NOMO-1 treated with DMSO at 0.1 percent for 48 hours (cell line): Measurements from ENCODE around the gene ITPKB.
"Not testable (repeated sequence)": the region's sequence is repeated elsewhere in the genome, so short reads cannot be mapped to it uniquely, and the experiment has no call there.

Experiments
- DNase-seq: peaks from one replicate; lab custom pipeline; 2025; ENCODE audit not compliant: unreplicated experiment; lab: John Stamatoyannopoulos, UW

Gene ITPKB

DNA sequence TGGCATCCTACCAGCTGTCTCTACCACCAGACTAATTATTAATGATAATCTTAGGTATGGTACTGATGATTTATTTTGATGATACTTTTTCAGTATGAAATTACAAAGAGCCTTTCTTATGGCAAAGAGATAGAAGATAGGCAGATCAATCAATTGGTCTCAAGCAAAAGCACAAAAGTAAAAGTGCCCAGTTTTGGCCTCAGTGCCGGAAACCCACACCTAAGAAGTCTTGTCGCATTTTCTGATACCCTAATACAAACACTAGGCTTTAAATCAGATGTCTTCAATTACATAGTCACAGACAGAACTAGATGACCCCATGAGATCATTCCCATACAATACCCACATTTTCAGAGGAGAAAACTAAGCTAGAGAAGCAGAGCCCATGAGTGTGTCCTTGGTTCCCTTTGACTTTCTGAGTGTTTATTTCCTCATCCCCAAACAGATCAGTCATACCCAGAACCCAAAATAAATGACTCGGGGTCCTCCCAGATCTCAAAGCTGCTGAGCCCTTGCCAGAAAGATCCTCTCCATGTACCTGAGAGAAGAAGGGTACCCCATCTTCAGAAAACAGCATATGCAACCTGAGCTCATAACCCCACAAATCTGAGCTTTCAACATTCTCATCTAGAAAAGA is 7.7 kb downstream of the ITPKB start:
- DNase-seq = no peak

DNA sequence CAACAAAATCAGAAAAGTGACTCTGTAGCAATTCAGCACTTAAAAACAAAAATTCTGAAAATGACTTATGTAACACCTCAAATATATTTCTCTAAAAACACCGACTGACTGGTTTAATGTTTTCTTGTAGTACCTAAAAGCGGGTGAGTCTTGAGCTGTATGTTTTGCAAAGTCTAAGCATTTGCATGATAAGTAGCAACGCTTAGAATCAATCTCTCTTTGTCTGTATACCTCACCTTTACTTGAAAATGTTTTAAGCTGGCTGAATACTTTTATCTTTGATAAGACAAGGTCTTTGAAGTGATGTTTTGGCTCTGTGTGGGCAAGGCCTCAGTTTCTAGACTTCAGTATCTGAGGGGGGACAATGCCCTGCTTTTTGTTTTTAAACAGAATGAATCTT is 8.2 kb downstream of the ITPKB start:
- no peak for DNase-seq

DNA sequence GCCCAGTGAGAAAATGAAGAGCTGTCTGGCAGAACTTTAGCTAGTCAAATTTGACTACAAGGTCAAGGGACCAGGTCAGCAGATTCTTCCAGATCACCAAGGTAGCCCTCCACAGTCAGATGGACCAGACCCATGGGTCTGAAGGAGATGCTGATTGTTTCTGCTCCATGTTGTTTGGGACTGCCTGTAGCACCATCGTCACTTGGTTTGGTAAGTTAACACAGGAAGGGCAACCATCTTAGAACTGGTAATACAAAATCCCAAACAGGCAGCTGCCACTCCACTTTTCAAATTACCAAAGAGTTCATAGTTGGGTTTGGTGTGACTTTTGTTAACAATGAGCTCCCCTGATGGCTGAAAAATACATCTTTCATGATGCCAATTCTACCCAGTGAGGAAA is 9.0 kb downstream of the ITPKB start:
- no peak for DNase-seq

DNA sequence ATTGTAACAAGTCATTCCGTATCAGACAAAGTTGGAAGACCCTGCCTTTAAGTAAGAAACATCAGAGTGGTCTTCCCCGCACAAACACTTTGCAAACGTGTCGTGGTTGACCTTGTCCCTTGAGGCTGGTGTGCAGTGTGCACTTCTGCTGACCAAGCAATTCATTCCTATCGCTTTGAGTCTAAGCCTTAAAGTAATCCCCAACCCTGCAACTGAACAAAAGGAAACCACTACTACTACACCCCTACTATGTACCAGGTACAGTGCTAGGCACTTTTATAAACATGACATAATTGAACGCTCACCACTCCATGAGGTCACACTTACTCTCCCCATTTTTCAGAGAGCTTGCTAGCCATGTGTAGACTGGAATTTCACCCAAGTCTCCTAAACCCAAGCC is 10.6 kb downstream of the ITPKB start:
- DNase-seq = no peak

DNA sequence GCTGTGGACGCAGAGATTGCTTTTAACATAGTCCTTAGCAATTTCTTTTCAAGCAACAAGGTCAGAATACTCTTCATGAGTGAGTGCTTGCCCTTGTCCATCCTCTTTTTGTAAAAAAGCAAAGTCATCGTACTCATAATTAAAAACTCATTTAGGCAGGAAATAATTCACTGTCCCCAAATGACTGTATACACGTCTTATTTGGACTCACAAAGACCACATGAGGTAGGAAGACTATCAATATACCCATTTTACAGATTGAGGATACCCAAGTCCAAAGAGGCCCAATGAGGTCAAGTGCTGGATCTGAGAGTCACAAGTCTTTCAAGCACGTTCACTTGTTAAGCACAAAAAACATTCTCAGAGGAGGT is 13.2 kb downstream of the ITPKB start:
- DNase-seq = no peak

DNA sequence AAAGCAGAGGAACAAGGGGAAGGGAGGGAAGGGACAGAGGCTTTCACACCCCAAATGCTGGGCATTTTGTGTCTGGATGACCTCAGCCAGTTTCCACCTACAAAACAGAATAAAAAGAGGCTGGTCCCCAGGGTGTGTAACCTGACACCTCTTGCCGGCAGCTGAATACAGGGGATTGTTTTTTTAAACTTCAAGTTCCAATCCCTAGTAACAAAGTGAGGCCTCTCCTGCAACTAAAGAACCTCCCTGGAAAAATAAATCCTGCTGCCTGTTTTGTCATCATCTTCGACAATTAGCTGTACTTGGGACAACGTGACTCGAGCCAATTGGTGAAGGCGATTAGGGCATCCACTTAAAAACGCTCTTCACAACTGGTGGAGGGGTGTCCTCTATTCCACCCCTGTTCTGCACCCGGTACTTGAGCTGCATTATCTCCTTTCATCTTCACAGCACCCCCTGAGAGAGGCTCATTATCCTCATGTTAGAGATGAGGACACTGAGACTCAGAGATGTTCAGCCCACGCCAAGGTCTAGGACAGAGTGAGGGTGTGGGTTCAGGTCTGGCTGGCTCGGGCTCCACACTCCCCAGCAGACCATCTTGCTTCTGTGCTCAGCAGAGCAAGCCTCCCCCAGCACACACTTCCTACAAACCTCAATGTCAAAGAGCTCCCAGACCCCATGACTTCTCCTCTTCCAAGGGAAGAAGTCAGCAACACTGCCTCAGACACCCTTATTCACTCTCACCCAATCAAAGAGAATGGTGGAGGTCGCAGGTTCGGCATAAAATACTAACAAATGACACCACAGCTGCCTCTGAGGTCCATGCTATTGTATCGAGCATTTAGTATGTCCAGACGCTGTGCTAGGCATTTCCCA is 15.2 kb downstream of the ITPKB start:
- no peak for DNase-seq

DNA sequence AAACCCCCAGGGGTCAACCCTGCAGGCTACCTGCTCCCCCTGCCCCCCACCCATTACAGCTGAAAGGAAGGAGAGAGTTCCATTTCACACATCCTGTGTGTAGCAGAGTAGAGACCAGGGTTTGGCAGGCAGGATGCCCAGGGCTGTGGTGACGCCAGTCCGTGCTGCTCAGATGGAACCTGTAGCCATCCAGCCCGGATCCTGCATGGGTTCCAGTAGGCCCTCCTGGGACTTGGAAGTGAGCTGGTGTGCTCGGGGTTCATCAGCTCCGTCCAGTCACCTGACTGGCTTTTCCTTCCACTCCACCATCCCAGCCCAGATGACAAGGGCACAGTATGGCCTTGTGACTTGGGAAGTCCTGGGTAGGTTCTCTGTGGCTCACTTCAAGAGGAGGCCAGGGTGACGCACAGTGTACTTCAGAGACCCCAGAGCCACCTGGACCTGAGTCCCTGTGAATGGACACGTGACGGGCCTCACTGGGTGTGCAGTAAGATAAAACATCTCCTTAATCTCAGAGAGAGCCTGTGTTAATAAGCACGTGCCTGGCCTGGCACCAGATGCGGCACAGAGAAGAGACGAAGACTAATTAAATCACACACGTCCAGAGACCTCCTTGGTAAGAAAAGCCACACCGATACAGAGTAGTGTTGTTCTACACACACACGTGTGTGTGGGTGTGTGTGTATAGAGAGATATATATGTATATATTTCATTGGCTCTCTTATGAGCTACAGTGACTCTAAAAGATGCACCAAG is 16.0 kb downstream of the ITPKB start:
- no peak for DNase-seq

DNA sequence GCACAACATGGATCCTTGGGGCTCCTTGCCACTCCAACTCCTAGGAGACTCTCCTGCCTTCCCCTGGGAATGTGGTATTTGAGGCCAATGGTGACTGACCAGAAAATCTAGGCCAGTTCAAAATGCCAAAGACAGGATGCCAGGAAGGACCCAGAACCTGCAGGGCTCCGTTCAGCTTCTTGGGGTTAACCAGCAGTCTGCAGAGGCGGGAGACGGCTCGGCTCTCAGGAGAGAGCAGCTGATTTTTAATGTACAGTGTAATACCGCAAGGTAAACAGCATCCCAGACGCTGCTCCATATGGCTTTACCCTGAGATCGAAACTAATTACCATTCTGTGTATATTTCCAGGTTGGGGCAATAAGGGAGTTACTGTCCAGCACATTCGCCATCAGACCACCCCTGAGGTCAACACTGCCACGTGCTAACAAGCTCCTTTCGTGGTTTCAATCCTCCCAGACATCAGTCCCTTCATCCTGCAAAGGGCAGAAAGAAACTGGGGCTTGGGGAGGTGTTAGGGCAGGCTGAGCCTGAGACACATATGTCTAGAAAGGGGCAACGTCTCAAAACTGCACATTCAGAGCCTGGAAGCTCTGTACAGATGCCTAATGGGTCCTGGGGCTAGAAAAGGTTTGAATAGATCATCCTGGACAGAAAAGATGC is 16.7 kb downstream of the ITPKB start:
- DNase-seq = no peak

DNA sequence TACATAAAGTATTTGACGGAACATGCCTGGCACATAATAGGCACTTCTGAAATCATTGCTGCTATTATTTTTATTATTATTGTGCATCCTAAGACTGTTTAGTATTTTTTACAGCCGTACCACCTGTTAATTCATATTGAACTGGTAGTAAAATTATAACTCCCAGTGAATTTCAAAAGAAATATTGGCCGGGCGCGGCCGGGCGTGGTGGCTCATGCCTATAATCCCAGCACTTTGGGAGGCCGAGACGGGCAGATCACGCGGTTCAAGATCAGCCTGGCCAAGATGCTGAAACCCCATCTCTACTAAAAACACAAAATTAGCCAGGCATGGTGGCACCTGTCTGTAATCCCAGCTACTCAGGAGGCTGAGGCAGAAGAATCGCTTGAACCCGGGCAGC is 18.5 kb downstream of the ITPKB start:
- DNase-seq = not testable (repeated sequence)

DNA sequence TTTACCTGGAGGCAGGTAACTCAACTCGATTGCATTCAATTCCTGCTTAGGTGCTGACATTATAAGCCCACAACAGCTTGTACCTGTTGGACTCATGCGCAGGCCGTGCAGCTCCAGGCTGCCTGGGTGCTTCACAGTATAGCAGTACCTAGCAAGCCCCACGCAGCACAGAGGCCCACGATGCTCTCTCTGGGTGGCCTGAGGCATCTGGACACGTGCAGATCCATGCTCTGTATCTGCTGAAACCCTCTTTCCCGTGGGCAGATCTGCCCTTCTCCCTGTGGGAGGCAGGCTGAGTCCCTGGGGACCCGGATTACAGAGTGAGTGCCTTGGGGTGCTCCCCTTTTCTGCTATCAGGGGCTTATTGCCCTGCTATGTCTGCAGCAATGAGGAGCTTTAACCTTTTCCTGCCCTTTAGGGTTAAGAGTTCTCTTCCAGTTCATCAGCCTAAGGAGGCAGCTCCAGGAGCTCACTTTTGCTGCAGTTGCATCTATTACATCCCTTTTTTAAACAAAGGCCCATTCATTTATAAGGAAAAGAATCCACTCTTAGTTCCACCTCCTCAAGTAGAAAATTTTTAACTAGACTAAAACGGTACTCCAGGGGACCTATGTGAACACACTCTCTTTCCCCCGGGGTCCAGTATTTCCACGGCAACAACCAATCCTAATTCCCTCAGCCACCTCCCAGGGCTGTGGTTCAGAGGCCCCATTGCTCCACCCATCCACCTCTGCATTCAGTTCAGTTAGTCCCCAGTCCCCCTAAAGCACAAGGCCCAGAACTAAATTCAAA is 19.3 kb downstream of the ITPKB start:
- DNase-seq = no peak

DNA sequence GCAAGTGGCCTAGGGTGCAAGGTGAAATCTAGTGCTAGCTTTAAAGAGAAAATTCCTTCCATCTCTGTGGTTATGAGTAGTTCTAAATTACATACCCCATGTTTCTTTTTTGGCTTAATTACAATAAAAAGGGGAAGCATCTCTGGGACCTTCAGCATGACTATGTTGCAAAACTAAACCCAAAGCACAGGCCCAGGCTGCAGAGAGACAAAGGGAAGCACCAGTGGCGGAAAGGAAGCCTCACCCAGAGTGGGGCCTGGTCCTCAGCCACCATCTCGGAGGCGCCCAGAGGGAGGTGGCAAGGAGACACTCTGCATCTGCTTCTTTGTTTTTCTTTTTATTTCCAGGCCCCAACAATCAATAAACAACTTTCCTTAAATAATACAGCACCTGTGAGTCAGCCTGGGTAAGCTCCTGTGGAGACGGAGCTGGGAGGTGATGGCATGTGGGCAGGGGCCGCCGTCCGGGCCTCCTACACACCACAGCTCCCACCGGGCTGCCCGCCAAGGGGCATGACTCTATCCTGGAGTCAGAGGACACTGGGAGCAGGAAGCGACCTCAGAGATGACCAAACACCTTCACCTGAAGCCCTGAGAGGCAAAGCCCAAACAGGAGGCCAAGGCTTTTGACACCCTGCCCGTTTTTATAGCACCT is 21.7 kb downstream of the ITPKB start:
- peak; percentile 95 for DNase-seq

DNA sequence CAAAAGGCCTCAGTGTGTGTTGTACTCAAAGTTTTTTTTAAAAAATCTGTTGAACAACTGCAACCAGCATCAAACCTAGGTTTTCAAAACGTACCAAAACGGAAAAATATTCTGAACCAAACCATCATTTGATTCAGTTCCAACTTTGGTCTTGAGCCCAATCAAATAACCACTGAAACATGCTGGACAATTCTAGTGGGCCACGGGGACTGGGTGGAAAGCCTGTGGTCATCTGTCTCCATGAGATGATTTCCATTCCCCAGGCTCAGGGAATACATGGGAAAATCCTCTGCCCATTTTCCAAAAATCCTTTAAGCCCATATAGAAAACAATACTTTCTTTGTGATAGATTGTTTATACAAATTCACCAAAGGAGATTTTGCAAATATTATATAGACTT is 22.5 kb downstream of the ITPKB start:
- no peak for DNase-seq

DNA sequence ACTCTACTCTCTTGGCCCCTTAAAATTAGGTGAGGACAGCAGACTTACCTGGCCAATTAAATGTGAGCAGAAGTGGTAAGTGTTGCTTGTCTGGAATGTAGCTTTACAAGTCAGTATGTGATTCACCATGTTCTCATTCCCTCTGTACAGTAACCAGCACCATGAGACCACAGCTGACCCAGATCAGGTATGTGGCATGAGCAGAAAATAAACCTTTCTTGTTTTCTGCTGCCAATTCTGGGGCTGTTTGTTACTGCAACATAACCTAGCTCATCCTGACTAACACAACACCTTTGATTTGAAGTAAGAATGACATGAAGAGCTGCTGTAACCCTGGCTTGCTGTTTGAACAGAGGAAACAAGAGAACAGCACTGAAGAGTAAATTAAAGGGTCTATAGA is 24.9 kb downstream of the ITPKB start:
- no peak for DNase-seq

DNA sequence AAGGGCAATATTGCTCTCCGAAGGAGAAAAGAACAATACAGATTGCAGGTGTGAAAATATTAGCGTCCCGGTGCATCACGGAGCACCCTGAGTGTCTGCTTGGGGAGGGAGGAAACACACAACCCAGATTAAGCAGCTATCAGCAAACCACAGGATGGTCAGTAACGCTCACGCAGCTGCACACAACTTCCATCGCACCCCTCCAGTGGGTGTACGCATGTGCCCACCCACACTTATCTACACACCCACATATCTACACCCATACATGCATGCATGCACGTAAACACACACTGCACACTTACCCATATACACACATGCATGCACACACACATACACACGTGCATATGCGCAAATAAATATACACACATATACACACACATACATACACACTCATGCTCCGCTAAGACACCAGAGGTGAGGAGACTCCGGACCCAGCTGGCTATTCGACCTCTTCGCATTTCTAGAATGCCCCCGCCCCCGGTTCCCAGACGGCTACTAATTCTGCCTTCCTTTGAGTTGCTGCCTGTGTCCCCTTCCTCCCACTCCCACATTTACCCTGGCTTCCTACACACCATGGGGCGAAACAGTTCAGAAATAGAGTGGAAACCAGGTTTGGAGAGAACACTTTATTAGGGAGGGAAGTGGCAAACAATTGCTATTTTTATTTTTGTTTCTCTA is 26.2 kb downstream of the ITPKB start:
- no peak for DNase-seq

DNA sequence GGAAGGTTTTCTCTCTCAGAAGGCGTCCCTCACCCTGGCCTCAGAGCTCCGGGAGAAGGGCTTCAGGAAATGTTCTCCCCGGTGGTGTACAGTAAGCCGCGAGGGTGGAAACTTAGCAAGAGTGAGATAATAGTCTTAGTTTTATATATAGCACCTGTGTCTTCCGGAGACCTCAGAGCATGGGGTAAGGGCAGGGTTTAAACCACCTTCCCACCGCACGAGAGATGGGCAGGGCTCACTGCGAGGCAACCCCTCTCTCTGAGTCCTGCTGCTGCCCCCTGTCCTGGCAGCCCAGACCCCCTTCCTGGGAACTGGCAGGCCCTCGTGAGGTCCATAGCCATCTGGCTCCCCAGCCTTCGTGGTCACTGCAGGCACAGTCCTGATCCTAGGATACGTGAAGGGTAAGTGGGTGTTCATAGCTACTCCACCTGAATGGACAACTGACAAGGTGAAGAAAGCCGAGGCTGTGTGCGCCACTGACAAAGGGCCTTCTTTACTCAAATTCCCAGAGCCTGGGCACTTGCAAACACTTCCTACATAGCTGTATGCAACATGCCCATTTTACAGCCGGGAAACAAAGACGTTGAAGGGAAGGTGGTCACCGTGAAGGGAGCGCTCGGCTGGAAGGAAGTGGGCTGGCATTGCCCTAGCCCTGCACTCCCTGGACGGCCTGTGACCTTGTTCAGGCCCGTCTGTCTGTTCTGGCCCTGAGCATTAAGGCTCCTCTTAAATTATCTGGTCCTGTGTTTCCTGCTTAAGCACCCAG is 26.9 kb downstream of the ITPKB start:
- no peak for DNase-seq

DNA sequence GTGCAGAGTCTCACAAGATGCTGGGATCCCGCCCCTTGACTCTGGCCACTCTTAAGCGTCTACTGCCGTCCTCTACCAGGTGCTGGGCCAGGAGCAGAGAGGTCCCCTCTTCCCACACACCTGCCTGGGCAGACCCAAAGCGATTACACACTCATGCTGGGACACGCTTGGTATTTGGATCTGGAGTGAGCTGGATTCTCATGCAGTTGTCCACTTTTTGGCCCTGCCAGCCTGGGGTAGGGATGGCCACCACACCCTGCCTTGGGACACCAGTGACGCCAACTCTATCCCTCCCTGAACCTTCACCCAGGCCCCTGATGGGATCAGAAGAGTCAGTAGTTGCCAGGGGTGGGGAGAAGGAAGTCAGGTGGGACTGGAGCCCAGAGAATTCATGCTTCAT is 28.6 kb downstream of the ITPKB start:
- no peak for DNase-seq

DNA sequence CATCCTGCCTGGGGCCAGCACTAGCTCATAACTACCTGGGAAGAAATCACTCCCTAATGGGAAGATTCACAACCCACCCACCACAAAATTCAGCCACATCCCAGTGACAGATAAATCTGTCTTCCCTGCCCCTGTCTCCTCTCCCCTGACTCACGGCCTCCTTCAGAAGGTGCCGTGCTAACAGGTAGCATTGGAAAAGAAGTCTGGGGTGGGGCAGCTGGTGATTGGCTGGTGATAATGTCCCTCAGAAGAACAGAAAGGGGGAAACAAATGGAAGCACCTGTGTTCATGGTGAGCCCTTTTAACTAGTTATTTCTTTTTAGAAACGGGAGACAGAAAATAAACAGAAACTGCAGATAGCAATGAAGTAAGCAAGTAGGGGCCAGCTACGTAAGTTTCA is 29.1 kb downstream of the ITPKB start:
- DNase-seq = no peak

DNA sequence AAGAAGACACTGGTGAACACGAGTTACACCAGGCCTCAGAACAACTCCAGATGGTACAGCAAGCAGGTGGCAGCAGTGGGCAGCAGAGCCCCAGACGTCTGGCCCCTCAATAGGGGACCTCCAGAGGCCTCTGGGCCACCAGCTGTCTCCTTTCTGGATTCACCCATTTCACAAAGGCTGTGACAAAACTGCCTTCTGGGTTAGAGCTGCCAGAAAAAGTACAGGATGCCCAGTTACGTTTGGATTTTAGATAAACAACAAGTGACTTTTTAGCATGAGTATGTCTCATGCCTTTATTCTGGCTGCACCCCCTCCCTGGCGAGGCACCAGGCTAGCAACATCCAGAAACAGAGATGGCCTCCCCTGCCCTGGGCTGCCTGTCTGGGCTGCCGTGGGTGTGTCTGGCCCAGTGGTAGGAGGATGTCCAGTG is 30.1 kb downstream of the ITPKB start:
- no peak for DNase-seq

DNA sequence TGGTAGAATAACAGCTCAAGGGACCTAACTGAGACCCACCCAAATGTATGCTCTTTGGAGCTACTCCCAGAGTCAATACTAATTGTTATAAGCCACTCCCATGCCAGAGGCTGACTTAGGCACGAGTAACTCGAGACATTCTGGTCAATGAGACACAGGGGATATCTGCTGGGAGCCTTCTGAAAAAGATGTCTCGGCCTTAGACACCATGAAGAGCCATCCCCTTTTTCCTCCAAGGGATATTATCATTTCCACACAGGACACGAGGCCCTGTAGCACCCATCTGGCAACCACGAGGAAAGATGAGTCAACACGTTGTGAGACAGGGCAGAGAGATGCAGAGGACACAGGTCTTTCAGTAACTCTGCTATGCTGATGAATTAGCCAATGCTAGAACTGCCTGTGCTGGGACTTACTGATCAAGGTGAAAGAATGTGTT is 30.7 kb downstream of the ITPKB start:
- DNase-seq = no peak
